ENCODE measurements around the gene IL13.

The IL13 gene

GRCh38 chr5:132679166-132679565, 21.2 kb downstream of the IL13 start:
- Histone ChIP-seq H3K4me3 (no peak overlapping the region), H3K36me3 (no peaks in the 10 kb centered on the region), H3K27ac (no peak overlapping the region), H3K27me3 (no peaks in the 10 kb centered on the region), H3K9me3 (no peaks in the 10 kb centered on the region), H3K4me1 (peaks cover 0 to 38% (median 18%) of the 10 kb centered on the region in 4 donors)
- intact Hi-C loops (cut with DNase I; ENCODE audit: low total_unique reads), result loop anchor here (10.0 kb wide), 1 partner anchor 154 kb away; no protein-coding TSS in a partner anchor
- TF ChIP-seq CTCF (IDR thresholded peaks at IDR 0.05), result no peak
- DNase-seq, result peak in 1 of 2 donors; percentile 38

- no peaks in the 10 kb centered on the region for H3K27me3 ChIP-seq
- no peak for TF ChIP-seq CTCF (IDR thresholded peaks at IDR 0.05)
Measured at GRCh38 chr5:132679717-132680380, 21.9 kb downstream of the IL13 start.

GRCh38 chr5:132680780-132681475, 23.0 kb downstream of the IL13 start:
- intact Hi-C loops (cut with DNase I; ENCODE audit: low total_unique reads), result no loop called here
- H3K9me3 ChIP-seq, result no peaks in the 10 kb centered on the region
- H3K4me3 ChIP-seq, result no peak overlapping the region
- peak in 1 of 2 donors; percentile 29 for DNase-seq
- H3K27me3 ChIP-seq, result no peaks in the 10 kb centered on the region
- H3K4me1 ChIP-seq, result peaks cover 0 to 22% (median 9%) of the 10 kb centered on the region in 4 donors
- H3K36me3 ChIP-seq, result no peaks in the 10 kb centered on the region
- H3K27ac ChIP-seq, result no peak overlapping the region
- no peak for TF ChIP-seq CTCF (IDR thresholded peaks at IDR 0.05)

More at GRCh38 chr5:132679717-132680380, 21.9 kb downstream of the IL13 start:
- Histone ChIP-seq H3K4me3 (no peak overlapping the region), H3K4me1 (peaks cover 0 to 33% (median 15%) of the 10 kb centered on the region in 4 donors), H3K27ac (no peak overlapping the region), H3K36me3 (no peaks in the 10 kb centered on the region), H3K9me3 (no peaks in the 10 kb centered on the region)
- DNase-seq, result peak in 1 of 2 donors; percentile 39
- intact Hi-C loops (cut with DNase I; ENCODE audit: low total_unique reads), result loop anchor here (10.0 kb wide), 1 partner anchor 155 kb away; no protein-coding TSS in a partner anchor

- intact Hi-C loops (cut with DNase I; ENCODE audit: low total_unique reads), result no loop called here
- no peak overlapping the region for H3K27ac ChIP-seq
- DNase-seq, result no peak
Measured at GRCh38 chr5:132681476-132681831, 23.5 kb downstream of the IL13 start.

GRCh38 chr5:132681983-132682382, 24.0 kb downstream of the IL13 start:
- TF ChIP-seq CTCF (IDR thresholded peaks at IDR 0.05), result no peak
- intact Hi-C loops (cut with DNase I; ENCODE audit: low total_unique reads), result no loop called here
- no peak for DNase-seq

More at GRCh38 chr5:132681476-132681831, 23.5 kb downstream of the IL13 start:
- no peaks in the 10 kb centered on the region for H3K27me3 ChIP-seq
- no peak for TF ChIP-seq CTCF (IDR thresholded peaks at IDR 0.05)
- H3K36me3 ChIP-seq, result no peaks in the 10 kb centered on the region
- no peak overlapping the region for H3K4me3 ChIP-seq
- no peaks in the 10 kb centered on the region for H3K9me3 ChIP-seq
- peaks cover 0 to 19% (median 9%) of the 10 kb centered on the region in 4 donors for H3K4me1 ChIP-seq

More at GRCh38 chr5:132681983-132682382, 24.0 kb downstream of the IL13 start:
- Histone ChIP-seq H3K4me1 (peaks cover 0 to 14% (median 7%) of the 10 kb centered on the region in 4 donors), H3K36me3 (no peaks in the 10 kb centered on the region), H3K27me3 (no peaks in the 10 kb centered on the region), H3K9me3 (no peaks in the 10 kb centered on the region), H3K4me3 (no peak overlapping the region), H3K27ac (no peak overlapping the region)

Measured in tibial artery (tissue), 4 donors.